ENCODE measurements around the gene C1orf105.
"Not testable (repeated sequence)": the region's sequence is repeated elsewhere in the genome, so short reads cannot be mapped to it uniquely, and the experiment has no call there.

The C1orf105 gene

GRCh38 chr1:172494166-172494565 is 73.7 kb downstream of the C1orf105 start:
- TF ChIP-seq, protein P1, sequence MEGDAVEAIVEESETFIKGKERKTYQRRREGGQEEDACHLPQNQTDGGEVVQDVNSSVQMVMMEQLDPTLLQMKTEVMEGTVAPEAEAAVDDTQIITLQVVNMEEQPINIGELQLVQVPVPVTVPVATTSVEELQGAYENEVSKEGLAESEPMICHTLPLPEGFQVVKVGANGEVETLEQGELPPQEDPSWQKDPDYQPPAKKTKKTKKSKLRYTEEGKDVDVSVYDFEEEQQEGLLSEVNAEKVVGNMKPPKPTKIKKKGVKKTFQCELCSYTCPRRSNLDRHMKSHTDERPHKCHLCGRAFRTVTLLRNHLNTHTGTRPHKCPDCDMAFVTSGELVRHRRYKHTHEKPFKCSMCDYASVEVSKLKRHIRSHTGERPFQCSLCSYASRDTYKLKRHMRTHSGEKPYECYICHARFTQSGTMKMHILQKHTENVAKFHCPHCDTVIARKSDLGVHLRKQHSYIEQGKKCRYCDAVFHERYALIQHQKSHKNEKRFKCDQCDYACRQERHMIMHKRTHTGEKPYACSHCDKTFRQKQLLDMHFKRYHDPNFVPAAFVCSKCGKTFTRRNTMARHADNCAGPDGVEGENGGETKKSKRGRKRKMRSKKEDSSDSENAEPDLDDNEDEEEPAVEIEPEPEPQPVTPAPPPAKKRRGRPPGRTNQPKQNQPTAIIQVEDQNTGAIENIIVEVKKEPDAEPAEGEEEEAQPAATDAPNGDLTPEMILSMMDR (IDR thresholded peaks at IDR 0.05; ENCODE audit: low read depth, low read length) = no peak

DNA sequence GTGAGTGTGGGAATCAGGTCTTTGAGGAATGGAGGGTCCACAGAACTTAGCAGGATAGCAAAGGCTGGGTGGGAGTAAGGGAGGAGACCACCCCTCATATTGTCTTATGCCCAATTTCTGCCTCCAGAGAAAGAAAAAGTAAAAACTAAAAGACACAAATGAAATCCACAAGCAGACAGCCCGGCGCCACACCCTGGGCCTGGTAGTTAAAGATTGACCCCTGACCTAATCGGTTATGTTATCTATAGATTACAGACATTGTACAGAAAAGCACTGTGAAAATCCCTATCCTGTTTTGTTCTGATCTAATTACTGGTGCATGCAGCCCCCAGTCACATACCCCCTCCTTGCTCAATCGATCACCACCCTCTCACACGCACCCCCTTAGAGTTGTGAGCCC is 75.6 kb downstream of the C1orf105 start:
- not testable (repeated sequence) for H3K4me3 ChIP-seq (ENCODE audit: low read depth, low read length)

More at GRCh38 chr1:172494166-172494565, 73.7 kb downstream of the C1orf105 start:
- H3K4me3 ChIP-seq (ENCODE audit: low read depth, low read length) = no peak overlapping the region

DNA sequence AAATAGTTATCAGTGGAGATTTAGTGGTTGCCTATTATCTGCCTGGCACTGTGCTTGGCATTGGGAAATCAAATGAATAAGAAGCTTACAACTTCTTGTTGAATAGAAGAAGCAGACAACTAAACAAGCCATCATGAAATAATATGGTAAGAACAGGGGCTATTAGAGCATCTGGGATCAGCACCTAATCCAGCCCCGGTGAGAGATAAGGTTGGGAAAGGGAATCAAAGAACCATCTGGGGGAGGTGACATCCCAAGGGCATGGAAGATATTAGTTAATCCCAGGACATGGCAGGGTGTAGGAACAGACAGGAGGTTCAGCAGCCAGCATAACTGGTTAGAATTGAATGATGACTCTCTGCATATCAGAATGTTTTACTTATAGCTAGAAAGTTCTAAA is 76.2 kb downstream of the C1orf105 start:
- TF ChIP-seq, protein P1 (IDR thresholded peaks at IDR 0.05; ENCODE audit: low read depth, low read length) = no peak
- no peak overlapping the region for H3K4me3 ChIP-seq (ENCODE audit: low read depth, low read length)

GRCh38 chr1:172497230-172497629 is 76.7 kb downstream of the C1orf105 start:
- no peak overlapping the region for H3K4me3 ChIP-seq (ENCODE audit: low read depth, low read length)
- TF ChIP-seq, protein P1 (IDR thresholded peaks at IDR 0.05; ENCODE audit: low read depth, low read length) = no peak

- H3K4me3 ChIP-seq (ENCODE audit: low read depth, low read length) = no peak overlapping the region
- TF ChIP-seq, protein P1 (IDR thresholded peaks at IDR 0.05; ENCODE audit: low read depth, low read length) = no peak
These were observed 78.4 kb downstream of the C1orf105 start for GRCh38 chr1:172498857-172499256.

DNA sequence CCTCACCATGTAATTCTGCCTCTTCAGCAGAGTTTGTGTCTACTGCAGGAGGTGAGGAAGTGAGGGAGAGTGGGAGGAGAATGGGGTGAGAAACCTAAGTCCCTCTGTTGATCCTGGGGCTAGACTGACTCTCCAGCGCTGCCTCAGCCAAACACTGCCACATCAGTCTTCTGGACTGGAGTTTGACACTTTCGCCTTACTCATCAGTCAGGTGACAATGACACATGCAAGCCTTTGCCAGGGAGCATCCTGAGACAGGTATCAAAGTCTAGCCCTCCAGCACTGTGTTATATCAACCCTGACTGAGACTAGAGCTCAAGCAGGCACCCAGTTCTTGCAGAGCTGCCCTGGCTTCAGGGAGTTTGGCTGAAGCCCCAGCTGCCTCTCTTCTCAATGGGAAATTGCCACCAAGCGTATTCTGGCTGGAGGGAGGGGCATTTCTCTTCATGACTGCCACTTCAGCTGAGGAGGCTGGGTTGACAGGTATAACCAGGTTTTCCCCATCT is 79.2 kb downstream of the C1orf105 start:
- H3K4me3 ChIP-seq (ENCODE audit: low read depth, low read length) = no peak overlapping the region

GRCh38 chr1:172500207-172500606 is 79.7 kb downstream of the C1orf105 start:
- TF ChIP-seq, protein P1 (IDR thresholded peaks at IDR 0.05; ENCODE audit: low read depth, low read length) = no peak
- H3K4me3 ChIP-seq (ENCODE audit: low read depth, low read length) = no peak overlapping the region

More for the DNA sequence above, 79.2 kb downstream of the C1orf105 start:
- TF ChIP-seq, protein P1 (IDR thresholded peaks at IDR 0.05; ENCODE audit: low read depth, low read length) = no peak

GRCh38 chr1:172507741-172508140 is 87.3 kb downstream of the C1orf105 start:
- TF ChIP-seq, protein P1 (IDR thresholded peaks at IDR 0.05; ENCODE audit: low read depth, low read length) = no peak
- H3K4me3 ChIP-seq (ENCODE audit: low read depth, low read length) = no peak overlapping the region
